Esophagus muscularis mucosa (tissue), 4 donors: ENCODE measurements around the gene RAB37. TPM values are rescaled to one million over a fixed set of nuclear protein-coding genes. Genes with fewer than 3 reads are reported as not detected.

Experiments
- DNase-seq: peaks from one replicate; pipeline ENCODE4 v3.0.0-alpha.2; 2017; ENCODE audit errors: extremely low spot score
- H3K27ac ChIP-seq, 4 donors: fragments of 200-600 bp; sonication (generic); replicated peaks in 1 of 4; 1 replicate in 3 of 4; 2 replicates in 1 of 4; pipeline ENCODE4 v1.5.1; 2016 to 2019; ENCODE audit warnings: mild to moderate bottlenecking in 1 of 4
- H3K27me3 ChIP-seq, 4 donors: fragments of 200-600 bp; sonication (generic); one replicate each; pipeline versions ENCODE4 v1.5.1 to v1.6.0; 2016 to 2019
- H3K36me3 ChIP-seq, 4 donors: fragments of 200-600 bp; sonication (generic); one replicate each; pipeline ENCODE4 v1.5.1; 2016 to 2019
- H3K4me1 ChIP-seq, 4 donors: fragments of 200-600 bp; sonication (generic); one replicate each; pipeline ENCODE4 v1.5.1; 2016 to 2019
- H3K4me3 ChIP-seq, 4 donors: fragments of 200-600 bp; sonication (generic); 1 replicate in 2 of 4; 2 replicates in 2 of 4; pipeline ENCODE4 v1.5.1; 2016 to 2019; ENCODE audit warnings: mild to moderate bottlenecking in 4 of 4, moderate library complexity in 1 of 4
- H3K9me3 ChIP-seq, 4 donors: fragments of 200-600 bp; sonication (generic); 1 replicate in 3 of 4; 2 replicates in 1 of 4; pipeline ENCODE4 v1.5.1; 2016 to 2019
- CTCF ChIP-seq, 3 experiments: fragments of 200-600 bp in 2 of 3; fragments of 450-650 bp in 1 of 3; sonication (generic) in 2 of 3; IDR thresholded peaks; one replicate each; pipeline ENCODE4 v1.5.1; 2017 to 2019; ENCODE audit warnings: antibody characterized with exemption in 3 of 3, mild to moderate bottlenecking in 2 of 3, moderate library complexity in 1 of 3
- EP300 ChIP-seq: sonication (generic); formaldehyde crosslinking; IDR thresholded peaks from one replicate; pipeline ENCODE4 v1.6.1; 2017; ENCODE audit warnings: antibody characterized with exemption
- POLR2A ChIP-seq: fragments of 450-650 bp; IDR thresholded peaks from one replicate; pipeline ENCODE4 v1.6.1; 2017; ENCODE audit warnings: antibody characterized with exemption, moderate library complexity, mild to moderate bottlenecking, low read depth
- POLR2AphosphoS5 ChIP-seq, 2 donors: sonication (generic); formaldehyde crosslinking; IDR thresholded peaks; one replicate each; pipeline ENCODE4 v1.6.1; 2017; ENCODE audit warnings: antibody characterized with exemption in 2 of 2
- WGBS: methylation state at CpG from one replicate; pipeline ENCODE4 v1.1.5; 2018; 5-methylcytosine and 5-hydroxymethylcytosine counted together
- intact Hi-C: fragments of 100-400 bp; cut with DNase I; formaldehyde crosslinking; loops from one replicate; pipeline ENCODE4 v1.15.1; 2023
- total RNA-seq, 4 donors: library from RNA; depleted of rRNA; stranded (reverse); fragments of >200 nt; gene quantifications; one replicate each; pipeline versions ENCODE4 v1.1.0 to v1.2.1, GENCODE V29; 2016

The RAB37 gene
- total RNA-seq, 4 donors from 2014 or later: 1.4 to 3.3 (median 2.5) TPM

GRCh38 chr17:74750039-74750326 is 12.9 kb downstream of the RAB37 start:
- no peak for DNase-seq
- Histone ChIP-seq H3K4me1 (peaks cover 31 to 58% (median 51%) of the 10 kb centered on the region in 4 donors), H3K4me3 (peak overlapping the region; percentile 69 to 88 (median 74)), H3K9me3 (no peaks in the 10 kb centered on the region), H3K27me3 (peaks cover 0 to 26% (median 0%) of the 10 kb centered on the region in 4 donors), H3K36me3 (no peaks in the 10 kb centered on the region), H3K27ac (peak overlapping the region; percentile 72 to 86 (median 79))
- intact Hi-C loops: no loop called here
- TF ChIP-seq POLR2A: no peak
- no peak for TF ChIP-seq CTCF (IDR thresholded peaks at IDR 0.05)
- TF ChIP-seq EP300: no peak
- TF ChIP-seq POLR2AphosphoS5 (IDR thresholded peaks at IDR 0.05): no peak
- 67% methylated on average over 6 of the region's 6 CpGs for WGBS

- peaks cover 0 to 20% (median 0%) of the 10 kb centered on the region in 4 donors for H3K27me3 ChIP-seq
- H3K4me3 ChIP-seq: peak overlapping the region; percentile 69 to 88 (median 74)
- 72% methylated on average over 11 of the region's 13 CpGs for whole genome bisulfite sequencing
- H3K4me1 ChIP-seq: peaks cover 26 to 54% (median 46%) of the 10 kb centered on the region in 4 donors
- no peaks in the 10 kb centered on the region for H3K9me3 ChIP-seq
- intact Hi-C loops: no loop called here
- H3K36me3 ChIP-seq: no peaks in the 10 kb centered on the region
- DNase-seq: no peak
- TF ChIP-seq EP300: no peak
- no peak for TF ChIP-seq POLR2AphosphoS5 (IDR thresholded peaks at IDR 0.05)
- TF ChIP-seq CTCF (IDR thresholded peaks at IDR 0.05): no peak
- no peak for TF ChIP-seq POLR2A
- H3K27ac ChIP-seq: peak overlapping the region; percentile 72 to 86 (median 79)
These were observed 13.4 kb downstream of the RAB37 start for GRCh38 chr17:74750327-74751069.

GRCh38 chr17:74752415-74752814 is 15.4 kb downstream of the RAB37 start:
- DNase-seq: no peak
- intact Hi-C loops: no loop called here
- no peaks in the 10 kb centered on the region for H3K9me3 ChIP-seq
- H3K36me3 ChIP-seq: no peaks in the 10 kb centered on the region
- H3K4me1 ChIP-seq: peaks cover 26 to 53% (median 49%) of the 10 kb centered on the region in 4 donors
- H3K27ac ChIP-seq: no peak overlapping the region
- H3K4me3 ChIP-seq: no peak overlapping the region
- H3K27me3 ChIP-seq: peaks cover 0 to 15% (median 0%) of the 10 kb centered on the region in 4 donors
- WGBS: 91% methylated on average over 9 of the region's 9 CpGs
- no peak for TF ChIP-seq CTCF (IDR thresholded peaks at IDR 0.05)
- no peak for TF ChIP-seq EP300
- TF ChIP-seq POLR2AphosphoS5 (IDR thresholded peaks at IDR 0.05): no peak
- TF ChIP-seq POLR2A: no peak

- 95% methylated on average over 7 of the region's 7 CpGs for WGBS
- intact Hi-C loops: no loop called here
These were observed 15.9 kb downstream of the RAB37 start for GRCh38 chr17:74752822-74753401.

More at GRCh38 chr17:74752822-74753401, 15.9 kb downstream of the RAB37 start:
- H3K36me3 ChIP-seq: no peaks in the 10 kb centered on the region
- peaks cover 26 to 53% (median 49%) of the 10 kb centered on the region in 4 donors for H3K4me1 ChIP-seq
- no peak for DNase-seq
- no peaks in the 10 kb centered on the region for H3K9me3 ChIP-seq
- H3K4me3 ChIP-seq: no peak overlapping the region
- no peak for TF ChIP-seq CTCF (IDR thresholded peaks at IDR 0.05)
- no peak for TF ChIP-seq EP300
- TF ChIP-seq POLR2A: no peak
- no peak for TF ChIP-seq POLR2AphosphoS5 (IDR thresholded peaks at IDR 0.05)
- H3K27me3 ChIP-seq: peaks cover 0 to 13% (median 0%) of the 10 kb centered on the region in 4 donors
- no peak overlapping the region for H3K27ac ChIP-seq
